Hematopoietic multipotent progenitor cell treated with erythropoietin and hydrocortisone succinate and interleukin-3 and kit ligand, for 6 days (in vitro differentiated cells): ENCODE data around the gene TEF.
"Not testable (repeated sequence)": the region's sequence is repeated elsewhere in the genome, so short reads cannot be mapped to it uniquely, and the experiment has no call there.

Experiments used
- DNase-seq: peaks from one replicate; pipeline ENCODE4 v3.0.0-alpha.2; 2015

TEF gene

DNA sequence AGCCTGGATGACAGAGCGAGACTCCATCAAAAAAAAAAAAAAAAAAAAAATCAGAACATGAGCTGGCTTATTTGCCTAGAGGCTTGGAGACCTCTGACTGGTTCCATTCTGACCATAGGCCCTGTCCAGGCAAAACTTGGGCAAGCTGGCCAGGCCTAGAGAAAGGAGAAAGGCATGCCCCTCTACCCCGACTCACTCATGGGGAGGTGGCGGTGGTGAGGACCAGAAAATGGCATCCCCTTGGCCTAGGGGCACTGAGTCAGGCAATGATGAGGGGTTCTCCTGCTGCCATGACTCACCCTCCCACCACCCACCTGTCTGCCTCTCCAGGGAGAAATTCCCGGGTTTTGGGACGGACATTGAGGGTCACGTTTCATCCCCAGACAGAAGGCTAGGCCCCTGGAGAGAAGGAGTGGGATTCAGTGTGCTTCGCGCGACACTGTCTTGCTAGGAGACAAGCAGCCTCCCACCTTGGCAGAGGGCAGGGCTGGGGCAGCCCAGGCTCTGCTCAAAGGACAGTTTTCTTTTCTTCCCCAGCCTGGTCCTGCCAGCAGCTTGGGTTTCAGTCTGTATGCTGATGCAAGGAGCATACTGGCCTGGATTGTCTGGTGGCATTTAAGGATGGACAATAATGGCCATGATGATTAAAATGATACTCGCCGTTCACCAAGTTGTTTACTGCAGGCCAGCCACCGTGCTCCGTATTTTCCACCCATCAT is 47.6 kb downstream of the TEF start:
- no peak for DNase-seq

DNA sequence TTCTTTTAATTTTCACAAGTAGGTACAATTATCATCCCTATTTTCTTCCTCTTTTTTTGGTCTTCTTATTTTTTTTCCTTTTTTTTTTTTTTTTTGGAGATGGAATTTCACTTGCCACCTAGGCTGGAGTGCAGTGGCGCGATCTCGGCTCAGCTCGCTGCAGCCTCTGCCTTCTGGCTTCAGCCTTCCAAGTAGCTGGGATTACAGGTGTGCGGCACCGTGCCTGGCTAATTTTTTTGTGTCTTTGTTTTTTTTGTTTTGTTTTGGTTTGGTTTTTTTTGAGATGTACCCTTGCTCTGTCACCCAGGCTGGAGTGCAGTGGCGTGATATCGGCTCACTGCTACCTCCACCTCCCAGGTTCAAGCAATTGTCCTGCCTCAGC is 48.2 kb downstream of the TEF start:
- DNase-seq = no peak

DNA sequence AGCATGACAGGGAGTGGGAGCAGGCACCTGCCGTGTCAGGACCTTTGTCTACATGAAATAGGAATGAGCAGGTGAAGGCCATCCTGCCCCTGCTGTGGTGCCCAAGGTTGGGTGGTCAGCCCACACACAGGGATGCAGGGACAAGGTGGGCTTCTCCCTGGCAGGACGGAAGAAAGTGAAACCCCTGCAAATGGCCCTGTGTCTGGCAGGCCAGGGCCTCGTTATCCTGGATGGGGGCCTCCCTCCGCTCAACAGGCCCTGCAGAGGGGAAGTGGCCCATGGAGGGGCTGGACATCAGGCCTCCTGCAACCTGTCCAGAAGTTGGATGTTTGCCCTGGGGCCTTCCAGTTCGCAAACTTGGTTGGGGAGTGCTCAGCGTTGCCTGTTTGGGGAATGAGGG is 49.9 kb downstream of the TEF start:
- no peak for DNase-seq

DNA sequence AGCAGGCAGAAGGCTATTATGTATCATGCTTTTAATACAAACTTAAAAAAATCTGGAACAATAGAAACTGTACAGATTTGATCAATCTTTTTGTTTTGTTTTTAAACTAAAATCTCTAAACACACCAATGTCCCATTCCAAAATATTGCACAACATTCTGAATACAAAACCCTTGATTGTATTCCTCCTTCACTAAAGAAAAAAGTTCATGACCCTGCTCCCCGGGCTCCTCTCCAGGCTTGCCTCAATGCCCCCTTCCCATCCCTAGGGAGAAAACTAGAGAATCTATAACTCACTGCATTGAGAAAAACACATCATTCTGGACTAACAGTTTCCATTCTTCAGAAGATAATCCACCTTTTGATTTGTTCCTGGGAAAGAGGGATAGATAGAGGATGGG is 51.7 kb downstream of the TEF start:
- DNase-seq = not testable (repeated sequence)

DNA sequence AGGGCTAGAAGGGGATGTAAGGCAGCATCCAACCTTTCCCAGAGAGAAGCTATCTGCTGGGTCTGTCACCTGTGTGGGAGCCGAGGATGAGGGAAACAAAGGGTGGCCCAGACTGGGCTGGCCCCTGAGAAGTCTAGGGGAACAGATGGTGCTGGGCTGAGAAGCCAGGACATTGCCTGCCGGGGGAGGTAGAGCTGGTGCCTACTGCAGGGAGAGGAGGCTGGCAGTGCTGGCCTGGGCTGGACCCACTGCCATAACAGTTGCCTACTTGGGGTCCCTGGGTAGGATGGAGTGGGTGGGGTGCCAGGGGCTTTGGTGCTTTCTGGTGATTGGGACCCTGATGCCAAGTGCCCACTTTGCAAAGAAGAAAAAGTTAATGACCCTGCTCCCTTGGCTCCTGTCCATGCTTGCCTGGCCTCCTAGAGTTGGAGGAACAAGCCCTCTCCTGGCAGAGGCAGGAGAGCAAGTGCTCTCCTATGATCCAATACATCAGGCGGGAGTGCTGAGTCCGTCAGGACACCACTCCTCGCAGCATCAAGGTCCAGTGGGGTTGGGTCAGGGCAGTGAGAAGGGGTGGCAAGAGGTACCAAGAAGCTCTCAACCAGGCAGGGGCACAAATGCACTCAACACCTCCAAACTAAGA is 52.7 kb downstream of the TEF start:
- DNase-seq = not testable (repeated sequence)

DNA sequence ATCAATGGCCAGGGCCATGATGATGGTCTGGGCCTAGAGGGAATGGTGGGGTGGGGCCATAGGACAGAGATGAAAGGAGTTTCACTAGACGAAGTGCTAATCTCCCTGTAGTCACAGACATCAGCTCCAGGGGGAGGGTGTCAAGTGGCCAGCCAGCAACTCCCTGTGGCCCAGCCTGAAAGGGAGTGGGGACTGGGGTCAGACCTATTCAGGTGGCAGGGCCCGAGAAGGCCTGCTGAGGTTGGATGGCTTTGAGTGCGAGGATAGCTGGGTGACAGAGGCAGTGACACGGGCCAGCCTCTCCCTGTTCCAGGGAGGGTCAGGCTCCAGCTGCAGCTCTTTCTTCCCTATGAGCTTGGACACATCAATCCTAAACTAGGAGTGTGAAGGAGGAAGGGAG is 53.8 kb downstream of the TEF start:
- DNase-seq = no peak

DNA sequence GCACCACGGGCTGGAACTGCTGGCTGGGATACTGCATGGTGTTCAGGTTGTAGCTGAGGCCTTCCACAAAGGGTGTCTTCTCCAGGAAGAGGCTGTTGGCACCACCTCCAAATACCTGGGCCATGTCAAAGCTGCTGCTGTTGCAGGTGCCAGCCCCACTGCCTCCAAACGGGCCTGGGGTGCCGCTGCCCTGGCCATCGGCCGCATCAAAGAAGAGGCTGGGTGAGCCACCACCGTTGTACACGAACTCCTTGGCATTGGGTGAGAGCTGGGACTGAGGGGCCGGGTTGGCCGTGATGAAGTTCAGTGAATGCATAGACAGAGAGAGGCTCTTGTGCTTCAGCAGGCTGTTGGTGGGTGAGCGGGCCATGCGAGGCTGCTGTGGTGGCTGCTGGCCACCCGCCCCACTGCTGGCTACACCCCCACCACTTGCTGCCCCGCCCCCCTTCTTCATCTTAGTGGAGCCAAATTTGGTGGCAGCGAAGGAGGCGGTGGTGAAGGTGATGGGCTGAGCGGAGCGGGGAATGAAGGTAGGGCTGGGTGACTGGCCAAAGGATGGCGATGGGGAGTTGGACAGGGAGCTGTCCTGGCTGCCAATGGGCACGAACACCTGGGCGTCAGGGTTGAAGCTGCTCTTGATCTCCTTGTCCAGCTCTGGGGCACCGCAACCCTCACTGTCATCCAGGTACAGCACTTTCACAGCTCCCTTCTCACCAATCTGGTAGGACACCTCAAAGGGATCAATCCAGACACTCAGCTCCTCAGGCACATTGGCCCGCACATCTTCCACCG is 54.8 kb downstream of the TEF start:
- no peak for DNase-seq

DNA sequence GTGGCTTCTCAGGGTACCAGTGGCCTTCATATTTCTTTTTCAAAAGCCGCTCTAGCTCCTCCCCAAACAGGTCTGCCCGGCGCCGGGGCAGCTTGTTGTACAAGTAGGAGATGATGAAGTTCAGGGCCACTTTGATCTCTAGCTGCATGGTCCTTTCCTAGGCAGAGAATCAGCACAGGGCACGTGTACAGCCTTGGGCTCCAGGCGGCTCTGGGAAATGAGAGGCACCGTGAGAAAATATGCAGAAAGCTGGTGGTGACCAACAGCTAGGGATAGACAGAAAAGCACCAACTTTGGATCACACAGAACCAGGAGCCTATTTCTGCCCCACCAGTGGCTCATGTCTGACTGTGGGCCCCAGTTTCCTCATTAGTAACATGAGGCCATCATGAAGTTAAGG is 55.5 kb downstream of the TEF start:
- no peak for DNase-seq

DNA sequence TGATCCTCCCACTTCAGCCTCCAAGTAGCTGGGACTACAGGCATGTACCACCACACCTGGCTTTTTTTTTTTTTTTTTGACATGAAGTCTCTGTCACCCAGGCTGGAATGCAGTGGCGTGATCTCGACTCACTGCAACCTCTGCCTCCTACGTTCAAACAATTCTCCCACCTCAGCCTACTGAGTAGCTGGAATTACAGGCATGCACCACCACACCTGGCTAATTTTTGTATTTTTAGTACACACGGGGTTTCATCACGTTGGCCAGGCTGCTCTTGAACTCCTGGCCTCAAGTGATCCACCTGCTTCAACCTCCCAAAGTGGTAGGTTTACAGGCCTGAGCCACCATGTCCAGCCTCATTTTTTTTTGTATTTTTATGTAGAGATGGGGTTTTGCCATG is 58.8 kb downstream of the TEF start:
- DNase-seq = not testable (repeated sequence)

DNA sequence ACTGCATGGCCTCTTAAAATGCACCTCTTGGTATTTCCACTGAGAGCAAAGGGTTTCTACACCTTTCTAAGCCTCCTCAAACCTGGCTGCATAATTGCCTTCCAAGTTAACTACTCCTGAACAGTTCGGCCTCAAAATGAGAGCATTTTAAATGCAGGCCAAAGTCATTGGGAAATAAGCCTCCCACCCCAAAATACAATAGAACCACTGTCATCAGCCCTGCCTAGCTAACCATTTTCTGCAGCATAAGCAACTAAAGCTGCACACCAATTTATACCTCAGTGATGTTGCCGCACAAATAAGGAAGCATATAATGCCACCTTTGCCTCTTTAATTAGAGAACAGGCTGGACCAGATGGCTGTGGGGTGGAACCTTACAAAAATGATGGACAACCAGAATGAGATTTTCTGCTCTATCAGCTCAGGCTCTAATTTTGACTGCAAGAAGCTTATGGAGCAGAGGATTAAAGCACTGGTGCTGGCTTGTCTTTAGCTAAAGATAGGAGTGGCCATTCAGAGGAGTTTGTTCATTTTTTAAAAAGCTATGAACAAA is 60.6 kb downstream of the TEF start:
- DNase-seq = no peak

DNA sequence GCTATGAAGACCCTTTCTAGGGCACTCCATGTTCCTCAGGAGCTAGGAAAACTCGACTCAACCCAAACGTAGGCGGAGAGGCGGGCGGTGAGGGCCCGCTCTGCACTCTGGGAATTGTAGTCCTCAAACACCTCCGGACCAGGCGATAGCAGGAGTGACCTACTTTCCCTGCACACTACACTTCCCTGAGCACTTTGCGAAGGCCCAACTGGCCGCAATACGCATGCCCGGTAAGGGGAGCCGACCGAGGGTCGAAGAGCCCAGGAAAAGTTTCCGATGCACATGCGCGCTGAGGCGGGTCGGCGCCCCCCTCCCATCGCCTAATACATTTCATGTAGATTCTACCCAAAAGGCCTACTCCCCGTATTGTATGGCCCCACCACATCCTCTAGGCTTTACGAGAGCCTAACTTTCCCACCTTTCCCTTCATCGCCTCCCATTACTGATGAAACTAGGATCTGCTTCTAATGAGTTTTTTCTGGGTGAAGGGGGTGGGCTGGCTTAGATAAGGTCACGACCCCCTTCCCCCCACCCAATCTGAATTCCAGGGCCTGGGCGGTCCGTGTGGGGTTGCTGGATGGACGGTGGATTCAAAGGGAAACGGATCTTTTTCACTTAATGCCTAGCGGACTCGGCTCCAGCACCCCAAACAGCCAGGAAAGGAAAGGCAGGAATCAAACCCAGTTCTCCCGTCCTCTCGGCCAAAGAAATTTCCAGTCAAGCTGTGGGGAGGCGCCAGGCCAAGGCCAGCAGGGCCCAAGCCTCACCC is 62.8 kb downstream of the TEF start:
- peak; percentile 95 for DNase-seq

DNA sequence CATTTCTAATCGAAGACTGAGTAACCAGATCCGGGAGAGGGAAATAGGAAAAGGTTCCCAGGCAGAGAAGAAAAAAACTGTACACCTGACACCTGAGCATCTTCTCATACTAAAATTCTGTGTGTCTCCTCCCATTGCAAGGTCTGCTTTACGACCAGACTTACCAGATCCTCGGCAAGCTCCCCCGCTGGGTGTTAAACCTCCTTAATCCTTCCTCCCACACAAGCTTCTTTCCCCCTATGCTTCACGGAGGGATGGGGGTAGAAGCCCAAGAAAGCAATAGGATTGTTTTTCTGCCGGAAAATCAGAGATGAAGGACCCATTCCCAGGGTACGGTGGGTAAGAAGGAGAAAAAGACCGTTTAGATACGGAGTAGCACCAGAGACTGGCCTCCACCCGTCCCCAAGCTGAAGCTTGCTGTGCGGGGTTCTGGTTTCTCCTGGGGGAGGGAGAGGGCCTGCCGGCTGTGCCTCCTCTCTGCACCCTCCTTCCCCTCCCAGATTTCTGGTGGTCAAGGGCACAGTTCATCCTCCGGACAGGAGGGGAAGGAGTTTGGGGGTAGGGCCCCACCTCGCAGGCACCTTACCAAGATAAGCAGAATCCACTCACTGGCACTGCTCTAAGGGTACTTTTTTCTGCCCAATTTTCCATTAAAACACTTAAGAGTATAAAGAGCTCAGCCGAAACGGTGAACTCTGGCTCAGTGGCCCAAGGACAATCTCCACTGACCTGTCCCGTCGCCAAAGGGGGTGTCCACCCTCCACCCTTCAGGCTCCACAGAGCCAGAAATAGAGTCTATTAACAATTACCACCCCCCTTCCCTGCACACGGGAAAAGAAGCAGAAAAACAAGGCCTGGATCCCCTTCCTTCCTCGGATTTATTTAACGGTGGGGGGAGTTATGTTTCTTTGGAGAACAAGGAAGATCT is 63.7 kb downstream of the TEF start:
- peak; percentile 49 for DNase-seq

DNA sequence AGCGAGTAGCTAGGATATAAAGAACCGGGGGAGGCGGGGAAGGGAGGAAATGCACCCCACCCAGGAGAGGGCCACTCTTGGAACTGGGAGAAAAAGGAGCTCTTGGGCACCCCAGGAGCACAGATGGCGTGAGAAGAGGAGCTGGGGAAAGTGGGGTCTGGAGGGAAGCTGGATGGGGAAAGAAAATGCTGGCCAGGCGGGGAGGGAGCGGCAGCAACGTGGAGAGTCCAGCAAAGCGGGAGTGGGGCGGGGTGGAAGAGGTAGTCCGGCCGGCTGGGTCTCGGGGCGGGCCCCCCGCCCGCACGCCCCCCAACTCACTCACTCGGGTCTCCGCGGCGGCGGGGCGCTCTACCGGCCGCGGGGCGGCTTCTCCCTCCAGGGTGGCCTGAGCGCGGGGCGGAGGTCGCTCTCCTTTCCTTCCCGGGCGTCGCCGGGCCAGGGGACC is 64.3 kb downstream of the TEF start:
- DNase-seq = peak; percentile 39

DNA sequence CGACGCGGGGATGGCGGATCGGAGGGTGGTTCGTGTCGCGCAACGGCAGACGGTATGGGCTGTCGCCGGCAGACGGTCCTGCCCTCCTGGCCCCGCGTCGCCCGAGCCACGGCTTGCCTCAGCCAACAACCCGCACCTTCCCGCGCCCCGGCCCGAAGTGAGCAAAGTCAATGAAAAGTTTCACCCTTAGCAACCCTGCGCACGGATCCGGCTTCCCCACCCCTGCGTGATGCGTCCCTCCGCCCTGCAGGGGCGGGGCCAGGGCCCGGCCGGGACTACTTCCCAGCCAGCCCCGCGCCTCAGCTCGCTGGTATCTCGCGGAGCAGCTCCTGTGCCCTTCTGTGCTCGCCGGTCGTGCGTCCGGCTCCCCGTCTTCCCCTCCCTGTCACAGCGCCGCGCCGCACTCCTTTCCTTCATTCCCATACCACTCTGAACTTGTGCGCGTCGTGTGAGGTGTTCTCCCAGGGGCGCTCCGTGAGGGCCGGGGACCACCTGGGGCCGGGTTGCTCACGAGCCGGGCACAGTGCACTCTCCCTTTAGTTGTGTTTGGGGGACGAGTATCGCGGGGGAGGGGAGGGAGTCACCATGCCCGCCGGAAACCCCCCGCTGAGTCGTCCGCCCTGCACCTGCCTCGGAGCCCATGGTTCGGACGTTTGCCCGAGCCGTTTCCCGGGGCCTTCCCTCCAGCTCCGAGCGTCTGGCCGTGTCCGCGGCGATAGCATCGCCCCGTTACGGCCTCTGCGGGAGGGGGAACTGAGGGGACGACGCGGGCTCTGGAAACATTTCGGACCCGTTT is 65.1 kb downstream of the TEF start, which contains the start of gene TOB2:
TSS of gene TOB2 (minus strand) at position 163 of the 796 bp plus-strand sequence. CDS start 9,456 bp downstream, outside the sequence.
- DNase-seq = peak; percentile 97

DNA sequence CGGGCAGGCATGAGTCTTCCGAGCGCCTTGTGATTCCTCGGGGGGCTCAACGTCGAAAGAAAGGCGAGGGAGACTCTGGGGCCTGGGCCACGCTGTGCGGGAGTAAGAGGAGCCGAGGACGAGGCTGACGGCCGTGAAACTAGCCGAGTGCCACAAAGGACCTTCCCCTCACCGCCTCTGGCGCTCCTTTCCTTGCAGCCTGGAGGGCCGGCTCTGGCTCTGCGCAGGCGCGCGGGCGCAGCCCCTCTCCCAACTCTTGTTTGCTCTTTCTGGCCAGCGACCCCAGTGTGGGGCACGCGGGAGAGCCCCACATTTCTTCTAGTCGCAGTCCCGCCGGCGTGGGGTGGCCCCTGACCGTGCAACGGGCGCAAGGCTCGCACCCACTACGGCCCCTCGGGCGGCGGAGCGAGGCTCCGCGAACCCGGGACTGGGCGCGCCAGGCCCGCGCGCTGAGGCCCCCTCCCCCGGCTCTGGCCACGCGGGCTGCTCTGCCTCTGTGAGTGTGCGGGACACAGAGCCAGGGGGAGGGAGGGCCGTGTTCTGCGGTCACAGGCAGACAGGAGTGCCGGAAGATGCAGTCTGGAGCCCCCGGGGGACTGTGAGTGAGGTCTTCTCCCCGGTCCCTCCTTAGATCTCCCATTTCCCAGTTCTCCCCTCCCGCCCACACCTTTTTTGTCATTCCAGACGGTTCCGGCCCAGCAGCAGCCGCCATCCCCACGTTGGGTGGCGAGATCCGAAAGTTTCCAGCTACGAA is 65.9 kb downstream of the TEF start:
- peak; percentile 82 for DNase-seq

DNA sequence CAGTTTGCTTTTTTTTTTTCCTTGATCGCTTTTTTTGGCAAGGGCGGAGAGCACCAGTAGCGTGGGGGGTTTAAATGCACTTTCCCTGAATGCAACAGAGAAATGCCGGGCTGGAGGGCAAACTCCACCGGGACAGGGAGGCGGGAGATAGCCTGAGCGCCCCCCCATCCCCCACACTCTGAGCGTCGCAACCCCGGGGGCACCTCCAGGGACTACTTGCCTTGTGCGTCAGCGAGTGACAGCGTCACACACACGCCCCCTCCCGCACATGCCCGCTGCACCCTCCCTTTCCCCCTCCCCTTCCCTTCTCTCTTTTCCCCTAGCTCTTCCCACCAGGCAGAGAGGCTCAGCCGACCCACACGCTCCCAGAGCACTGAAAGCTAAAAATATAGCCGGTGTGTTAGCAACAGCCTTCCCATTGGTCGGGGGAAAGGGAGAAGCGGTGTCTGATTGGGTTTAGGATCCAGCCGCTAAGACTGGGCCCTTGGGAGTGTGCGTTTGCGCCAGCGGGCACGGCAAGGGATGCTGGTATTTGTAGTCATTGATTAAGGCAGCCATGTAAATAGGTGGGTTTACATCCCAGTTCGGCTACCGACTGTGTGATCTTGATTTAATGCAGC is 66.6 kb downstream of the TEF start:
- peak; percentile 99 for DNase-seq
